ENCODE results near the gene STK11.

STK11 gene

GRCh38 chr19:1205114-1206099 is at the start of gene STK11:
Gene STK11 (plus strand): TSS chr19:1205778. CDS start chr19:1206914, 1,136 bp downstream.
- peak; percentile 97 to 100 (median 99) for DNase-seq (ENCODE audit: low read depth in 3 of 3, low spot score in 1 of 3)

- no peak for DNase-seq (ENCODE audit: low read depth in 3 of 3, low spot score in 1 of 3)
These were observed 49.2 kb upstream of the STK11 start for GRCh38 chr19:1156305-1156801.

GRCh38 chr19:1156830-1157615 is 48.6 kb upstream of the STK11 start:
- DNase-seq (ENCODE audit: low read depth in 3 of 3, low spot score in 1 of 3): no peak

- DNase-seq (ENCODE audit: low read depth in 3 of 3, low spot score in 1 of 3): no peak
These were observed 47.4 kb upstream of the STK11 start for GRCh38 chr19:1157931-1158884.

DNA sequence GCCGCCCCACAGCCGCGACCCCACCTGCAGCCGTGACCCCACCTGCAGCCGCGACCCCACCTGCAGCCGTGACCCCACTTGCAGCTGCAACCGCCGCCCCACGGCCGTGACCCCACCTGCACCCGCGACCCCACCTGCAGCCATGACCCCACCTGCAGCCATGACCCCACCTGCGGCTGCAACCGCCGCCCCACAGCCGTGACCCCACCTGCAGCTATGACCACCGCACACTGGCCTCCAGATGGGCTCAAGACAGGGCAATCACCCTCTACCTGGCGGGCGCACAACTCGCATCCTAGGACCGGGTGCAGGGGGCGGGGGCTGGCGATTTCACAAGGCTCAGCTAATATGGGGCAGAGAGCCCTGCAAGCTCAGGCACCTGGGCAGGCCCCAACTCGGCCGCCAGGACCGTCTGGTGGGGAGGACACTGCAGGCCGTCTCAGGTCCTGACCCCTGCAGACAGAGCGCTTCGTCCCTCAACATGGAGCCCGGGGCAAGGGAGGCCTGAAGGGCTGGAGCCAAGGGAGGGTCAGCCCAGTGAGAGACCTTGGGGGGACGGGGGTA is 46.6 kb upstream of the STK11 start:
- DNase-seq (ENCODE audit: low read depth in 3 of 3, low spot score in 1 of 3): no peak

DNA sequence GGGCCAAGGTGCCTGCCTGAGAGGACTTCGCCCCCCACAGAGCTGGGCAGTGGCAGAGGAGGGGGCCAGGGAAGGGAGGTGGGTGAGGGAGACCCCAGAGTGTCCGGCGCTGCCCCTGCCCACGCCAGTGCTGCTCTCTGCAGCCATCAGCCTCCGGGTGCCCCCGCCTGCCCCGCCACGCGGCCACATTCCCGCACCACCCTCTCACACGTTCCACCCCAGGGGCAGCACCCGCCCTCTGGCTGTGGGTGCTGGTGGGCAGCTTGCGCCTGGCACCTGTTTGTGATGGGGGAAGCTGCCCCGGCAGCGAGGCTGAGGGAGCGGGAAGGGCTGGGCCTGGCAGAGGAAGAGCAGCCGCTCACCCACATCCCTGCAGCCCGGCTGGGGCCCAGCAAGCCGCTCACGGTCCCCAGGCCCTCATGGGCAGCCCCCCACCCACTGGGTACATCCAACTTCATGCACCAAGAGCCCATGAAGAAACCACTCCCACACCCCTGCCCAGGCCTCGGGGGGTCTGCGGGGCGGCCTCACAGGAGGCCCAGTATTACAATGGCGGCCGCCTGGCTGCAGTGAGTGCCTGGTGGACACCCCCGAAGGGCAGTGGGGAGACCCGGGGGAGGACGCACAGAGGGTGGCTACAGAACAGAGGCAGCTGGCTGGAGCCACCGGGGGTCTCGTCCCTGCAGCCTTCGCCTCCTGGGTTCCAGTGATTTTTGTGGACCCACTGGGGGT is 45.5 kb upstream of the STK11 start:
- no peak for DNase-seq (ENCODE audit: low read depth in 3 of 3, low spot score in 1 of 3)

- no peak for DNase-seq (ENCODE audit: low read depth in 3 of 3, low spot score in 1 of 3)
These were observed 43.9 kb upstream of the STK11 start for GRCh38 chr19:1161716-1162115.

GRCh38 chr19:1162404-1163282 is 42.9 kb upstream of the STK11 start:
- no peak for DNase-seq (ENCODE audit: low read depth in 3 of 3, low spot score in 1 of 3)

DNA sequence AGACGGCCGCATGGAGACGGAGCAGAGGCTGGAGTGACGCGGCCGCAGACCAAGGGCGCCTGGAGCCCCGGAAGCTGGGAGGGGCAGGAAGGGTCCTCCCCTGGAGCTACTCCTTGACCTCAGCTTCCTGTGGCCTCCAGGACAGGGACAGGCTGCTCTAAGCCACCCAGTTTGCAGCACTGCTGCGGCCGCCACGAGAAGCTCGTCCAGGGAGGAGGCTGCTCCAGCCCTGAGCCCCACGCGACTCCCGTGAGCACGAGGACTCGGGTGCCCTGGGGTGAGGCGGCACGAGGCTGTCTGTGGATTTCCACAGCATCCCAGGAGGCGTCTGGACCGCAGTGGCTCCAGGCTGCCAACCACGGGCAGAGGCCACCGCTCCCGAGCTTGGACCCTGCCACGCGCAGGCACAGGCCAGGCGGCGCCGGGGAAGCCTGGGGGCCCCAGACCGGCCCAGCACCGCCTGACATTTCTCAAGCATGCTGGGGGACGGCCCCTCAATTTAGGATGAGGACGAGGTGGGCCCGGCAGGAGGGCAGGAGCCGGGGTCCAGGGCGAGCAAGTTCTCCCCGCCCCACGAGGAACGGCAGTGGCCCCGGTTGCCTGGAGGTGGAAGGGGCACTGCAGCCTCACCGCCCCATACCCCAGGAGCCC is 42.2 kb upstream of the STK11 start:
- no peak for DNase-seq (ENCODE audit: low read depth in 3 of 3, low spot score in 1 of 3)

DNA sequence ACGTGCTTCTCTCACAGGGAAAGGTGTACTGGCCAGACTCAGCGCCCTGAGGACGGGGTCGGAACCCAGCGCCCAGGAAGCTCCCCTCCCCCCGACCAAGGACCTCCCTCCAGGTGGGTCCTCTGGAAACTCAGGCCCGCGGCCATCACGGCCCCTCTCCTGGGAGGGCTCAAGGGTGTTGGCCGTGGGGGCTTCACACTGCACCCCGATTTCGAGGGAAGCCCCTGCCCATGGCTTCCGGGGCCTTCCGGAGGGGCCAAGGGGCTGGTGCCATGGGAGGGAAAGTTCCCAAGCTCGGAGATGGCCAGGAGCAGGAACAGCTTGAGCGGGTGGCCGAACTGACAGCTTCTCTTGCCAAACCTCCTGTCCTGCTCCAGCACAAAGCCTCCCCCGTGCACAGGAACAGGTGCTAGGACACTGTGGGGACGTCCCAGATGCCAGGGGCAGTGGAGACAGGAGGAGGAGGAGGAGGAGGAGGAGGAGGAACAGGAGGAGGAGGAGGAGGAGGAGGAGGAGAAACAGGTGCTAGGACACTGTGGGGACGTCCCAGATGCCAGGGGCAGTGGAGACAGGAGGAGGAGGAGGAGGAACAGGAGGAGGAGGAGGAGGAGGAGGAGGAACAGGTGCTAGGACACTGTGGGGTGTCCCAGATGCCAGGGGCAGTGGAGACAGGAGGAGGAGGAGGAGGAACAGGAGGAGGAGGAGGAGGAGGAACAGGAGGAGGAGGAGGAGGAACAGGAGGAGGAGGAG is 41.5 kb upstream of the STK11 start:
- DNase-seq (ENCODE audit: low read depth in 3 of 3, low spot score in 1 of 3): no peak

GRCh38 chr19:1164684-1165531 is 40.7 kb upstream of the STK11 start:
- no peak for DNase-seq (ENCODE audit: low read depth in 3 of 3, low spot score in 1 of 3)

- DNase-seq (ENCODE audit: low read depth in 3 of 3, low spot score in 1 of 3): no peak
These were observed 38.6 kb upstream of the STK11 start for GRCh38 chr19:1166872-1167573.

DNA sequence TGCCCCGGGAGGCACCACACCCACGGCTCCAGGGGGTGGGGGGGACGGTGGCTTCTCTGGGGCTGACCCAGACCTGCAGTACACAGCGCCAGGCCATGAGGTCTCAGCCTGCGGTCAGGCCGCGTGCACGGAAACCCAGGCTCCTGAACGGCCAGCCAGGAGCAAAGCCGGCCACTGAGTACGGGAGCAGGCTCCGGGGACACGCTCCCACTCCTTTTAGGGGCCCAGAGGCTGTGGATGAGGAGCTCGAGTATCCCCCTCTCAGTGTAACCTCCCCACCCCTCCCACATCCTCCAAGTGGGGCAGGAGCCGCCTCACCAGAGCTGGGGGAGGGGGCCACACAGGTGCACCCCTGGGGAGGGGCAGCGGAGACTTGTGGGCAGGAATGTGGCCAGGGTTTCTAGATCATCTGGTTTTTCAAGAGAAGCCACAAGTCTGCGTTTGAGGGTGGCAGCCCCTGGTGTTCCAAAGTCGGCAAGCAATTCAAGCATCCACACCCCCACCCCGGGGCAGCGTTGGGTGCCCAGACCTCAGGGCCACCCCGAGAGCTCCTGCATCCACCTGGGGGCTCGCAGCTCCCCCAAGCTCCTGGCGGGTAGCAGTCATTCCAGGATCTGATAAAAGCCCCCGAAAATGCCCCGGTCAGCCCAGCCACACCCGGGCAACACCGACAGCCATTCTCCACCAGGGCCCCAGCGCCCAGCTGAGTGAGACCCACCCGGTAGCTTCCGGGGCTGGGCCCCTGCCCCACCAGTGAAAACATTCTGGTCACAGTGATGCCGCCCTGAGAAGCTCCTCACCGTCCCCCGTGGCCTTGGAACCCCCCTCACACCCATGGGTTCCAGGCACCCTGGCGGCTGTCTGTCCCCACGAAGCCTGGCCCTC is 37.6 kb upstream of the STK11 start:
- no peak for DNase-seq (ENCODE audit: low read depth in 3 of 3, low spot score in 1 of 3)

GRCh38 chr19:1168572-1169410 is 36.8 kb upstream of the STK11 start:
- no peak for DNase-seq (ENCODE audit: low read depth in 3 of 3, low spot score in 1 of 3)

Data from stimulated activated CD4-positive, alpha-beta T cell treated with anti-CD3 and anti-CD28 coated beads, TNF-alpha, amount 100 ng/mL, for 1 hour (primary cell).